Measurements from ENCODE around the gene ZC3H4.

Gene ZC3H4

DNA sequence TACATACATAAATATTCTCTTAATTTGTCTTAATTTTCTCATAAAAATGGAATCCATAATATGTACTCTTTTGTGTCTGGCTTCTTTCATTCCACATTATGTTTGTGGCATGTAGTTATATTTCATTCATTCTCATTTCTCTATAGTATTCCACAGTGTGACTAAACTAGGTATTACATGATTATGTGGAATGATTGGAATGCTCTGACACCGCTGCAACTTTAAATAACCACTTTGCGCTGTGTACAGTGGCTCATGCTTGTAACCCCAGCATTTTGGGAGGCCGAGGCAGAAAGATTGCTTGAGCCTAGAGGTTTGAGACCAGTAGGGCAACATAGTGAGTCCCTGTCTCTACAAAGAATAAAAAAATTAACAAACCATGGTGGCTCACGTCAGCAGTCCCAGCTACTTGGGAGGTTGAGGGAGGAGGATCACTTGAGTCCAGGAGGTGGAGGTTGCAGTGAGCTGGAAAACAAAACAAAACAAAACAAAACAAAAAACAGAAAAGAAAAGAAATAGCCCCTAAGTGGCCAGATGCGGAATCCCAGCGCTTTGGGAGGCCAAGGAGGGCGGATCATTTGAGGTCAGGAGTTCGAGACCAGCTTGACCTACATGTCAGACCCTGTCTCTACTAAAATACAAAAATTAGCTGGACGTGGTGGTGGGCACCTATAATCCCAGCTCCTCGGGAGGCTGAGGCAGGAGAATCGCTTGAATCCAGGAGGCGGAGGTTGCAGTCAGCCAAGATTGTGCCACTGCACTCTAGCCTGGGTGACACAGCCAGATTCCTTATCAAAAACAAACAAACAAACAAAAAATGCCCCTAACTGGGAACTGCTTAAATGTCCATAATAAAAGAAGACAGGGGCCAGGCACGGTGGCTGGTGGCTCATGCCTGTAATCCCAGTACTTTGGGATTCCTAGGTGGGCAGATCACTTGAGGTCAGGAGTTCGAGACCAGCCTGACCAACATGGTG, 9.1 kb upstream of the ZC3H4 start:
- H3K9me3 Mint-ChIP-seq, result no peaks in the 10 kb centered on the region
- ATAC-seq (no peak), DNase-seq (no peak)
- no peaks in the 10 kb centered on the region for H3K4me1 Mint-ChIP-seq
- H3K27me3 Mint-ChIP-seq, result no peaks in the 10 kb centered on the region
- H3K27ac Mint-ChIP-seq, result no peak overlapping the region
- H3K4me3 Mint-ChIP-seq, result no peak overlapping the region

- no peak for DNase-seq
- Mint-ChIP-seq H3K4me3 (no peak overlapping the region), H3K9me3 (no peaks in the 10 kb centered on the region), H3K4me1 (no peaks in the 10 kb centered on the region), H3K27ac (peak overlapping the region in 1 of 2 donors; percentile 17), H3K27me3 (no peaks in the 10 kb centered on the region)
- ATAC-seq, result no peak
These were observed 7.0 kb upstream of the ZC3H4 start for GRCh38 chr19:47120470-47121067.

GRCh38 chr19:47113850-47114651, 475 bp upstream of the ZC3H4 start:
- H3K27me3 Mint-ChIP-seq, result no peaks in the 10 kb centered on the region
- H3K4me3 Mint-ChIP-seq, result peak overlapping the region; percentile 88 to 95
- DNase-seq (no peak), ATAC-seq (no peak)
- H3K4me1 Mint-ChIP-seq, result peaks cover 28% of the 10 kb centered on the region
- peak overlapping the region; percentile 99 for H3K27ac Mint-ChIP-seq
- H3K9me3 Mint-ChIP-seq, result no peaks in the 10 kb centered on the region

DNA sequence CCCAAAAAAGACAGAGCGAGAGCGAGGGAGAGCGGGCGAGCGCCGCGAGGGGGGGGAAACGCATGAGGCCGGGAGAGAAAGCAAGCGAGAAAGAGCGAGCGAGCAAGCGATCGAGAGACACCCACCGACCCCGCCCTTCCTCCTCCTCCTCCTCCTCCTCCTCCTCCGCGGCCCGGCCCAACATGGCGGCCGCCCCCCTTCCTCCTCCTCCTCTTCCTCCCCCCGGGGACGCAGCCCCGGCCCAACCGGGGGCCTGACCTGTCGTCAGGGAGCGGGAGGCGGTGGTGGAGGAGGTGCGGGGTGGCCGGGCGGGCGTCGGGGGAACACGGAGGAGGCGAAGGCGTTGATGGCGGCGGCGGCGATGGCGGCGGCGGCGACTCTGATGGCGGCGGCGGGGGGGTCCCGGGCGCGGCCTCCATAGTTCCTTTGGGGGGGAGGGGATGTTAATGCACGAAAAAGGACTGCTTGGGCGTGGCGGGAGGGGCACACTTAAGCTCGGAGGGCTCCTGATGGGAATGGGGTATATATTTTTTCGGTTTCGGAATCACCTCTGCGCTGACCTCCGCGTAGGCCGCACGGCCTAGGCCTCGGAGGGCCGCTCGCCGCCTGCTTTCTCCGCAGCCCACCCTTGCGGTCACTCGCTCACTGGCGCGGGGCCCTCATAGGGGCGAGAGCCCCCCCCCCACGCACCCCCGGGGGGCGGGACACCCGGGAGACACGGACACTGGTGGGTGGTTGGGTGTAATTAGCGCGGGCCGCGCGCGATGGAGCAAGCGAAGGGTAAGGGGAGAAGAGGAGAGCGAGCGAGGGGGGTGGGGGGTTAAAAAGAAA, 1.2 kb downstream of the ZC3H4 start:
- H3K4me3 Mint-ChIP-seq, result peak overlapping the region; percentile 88 to 95
- no peaks in the 10 kb centered on the region for H3K27me3 Mint-ChIP-seq
- no peaks in the 10 kb centered on the region for H3K9me3 Mint-ChIP-seq
- peaks cover 45% of the 10 kb centered on the region for H3K4me1 Mint-ChIP-seq
- peak overlapping the region; percentile 99 for H3K27ac Mint-ChIP-seq
- peak; percentile 86 for DNase-seq
- ATAC-seq, result peak; percentile 36

- no peak for DNase-seq
- H3K27me3 Mint-ChIP-seq, result no peaks in the 10 kb centered on the region
- no peaks in the 10 kb centered on the region for H3K9me3 Mint-ChIP-seq
- H3K27ac Mint-ChIP-seq, result peak overlapping the region; percentile 99
- no peak for ATAC-seq
- peaks cover 52% of the 10 kb centered on the region for H3K4me1 Mint-ChIP-seq
- peak overlapping the region; percentile 88 to 95 for H3K4me3 Mint-ChIP-seq
These were observed 1.9 kb downstream of the ZC3H4 start for GRCh38 chr19:47111682-47112165.

DNA sequence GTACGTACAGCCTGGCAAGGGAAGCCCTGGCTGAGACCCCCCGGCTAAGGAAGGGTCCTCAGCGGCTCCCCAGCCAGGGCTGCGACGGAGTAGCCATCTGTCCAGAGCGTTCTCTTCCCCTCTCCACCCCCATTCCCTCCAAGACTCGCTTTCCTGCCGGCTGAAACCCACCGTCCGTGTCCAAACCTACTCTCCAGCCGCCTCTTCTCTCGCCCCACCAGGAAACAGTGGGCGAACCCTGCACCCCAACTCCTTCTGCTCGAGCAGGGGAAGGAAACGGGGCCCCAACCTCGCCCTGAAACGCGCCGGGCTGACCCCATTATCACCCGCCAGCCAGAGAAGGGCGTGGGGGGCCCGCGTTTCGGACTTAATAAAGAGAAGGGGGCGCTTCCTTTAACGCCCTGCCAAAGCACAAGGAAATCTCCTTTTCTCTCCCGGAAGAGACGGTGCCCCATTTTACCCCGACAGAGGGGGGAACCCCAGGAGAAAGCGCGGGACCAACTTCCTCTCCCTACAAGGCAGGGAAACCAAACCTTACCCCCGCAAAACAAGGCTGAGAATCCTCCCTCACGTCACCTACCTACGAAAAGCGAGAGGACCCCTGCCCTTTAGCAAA, 2.5 kb downstream of the ZC3H4 start:
- DNase-seq, result peak; percentile 50 to 75
- H3K4me1 Mint-ChIP-seq, result peaks cover 58% of the 10 kb centered on the region
- ATAC-seq, result no peak
- no peaks in the 10 kb centered on the region for H3K9me3 Mint-ChIP-seq
- H3K27me3 Mint-ChIP-seq, result no peaks in the 10 kb centered on the region
- H3K4me3 Mint-ChIP-seq, result peak overlapping the region; percentile 88 to 95
- H3K27ac Mint-ChIP-seq, result peak overlapping the region; percentile 99

- ATAC-seq (no peak), DNase-seq (peak; percentile 36 to 63)
- H3K9me3 Mint-ChIP-seq, result no peaks in the 10 kb centered on the region
- peaks cover 63% of the 10 kb centered on the region for H3K4me1 Mint-ChIP-seq
- H3K27me3 Mint-ChIP-seq, result no peaks in the 10 kb centered on the region
- peak overlapping the region; percentile 99 for H3K27ac Mint-ChIP-seq
- peak overlapping the region; percentile 88 to 95 for H3K4me3 Mint-ChIP-seq
These were observed 3.0 kb downstream of the ZC3H4 start for GRCh38 chr19:47110521-47111005.

GRCh38 chr19:47109541-47110375, 3.8 kb downstream of the ZC3H4 start:
- Mint-ChIP-seq H3K4me3 (peak overlapping the region; percentile 88 to 95), H3K4me1 (peaks cover 70% of the 10 kb centered on the region), H3K9me3 (no peaks in the 10 kb centered on the region), H3K27ac (peak overlapping the region; percentile 99), H3K27me3 (no peaks in the 10 kb centered on the region)
- DNase-seq, result peak; percentile 57 to 83
- ATAC-seq, result peak; percentile 8

DNA sequence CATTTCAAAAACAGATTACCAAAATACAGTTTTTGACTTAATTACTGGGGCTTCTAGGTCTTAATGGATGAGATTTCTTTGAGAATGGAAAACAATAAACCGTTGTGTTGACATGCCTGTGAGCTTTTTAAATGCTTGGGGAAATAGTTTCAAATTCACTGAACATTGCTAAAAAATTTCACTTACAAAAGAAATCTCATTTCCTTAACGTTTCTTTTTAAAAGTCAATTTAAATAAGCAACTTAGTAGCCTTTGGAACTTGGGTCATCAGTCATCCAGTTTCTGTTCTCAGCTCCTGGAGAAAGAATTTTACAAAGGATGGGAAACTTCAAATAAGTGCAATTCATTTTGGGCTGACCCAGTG, 4.4 kb downstream of the ZC3H4 start:
- Mint-ChIP-seq H3K27me3 (no peaks in the 10 kb centered on the region), H3K27ac (peak overlapping the region; percentile 99)
- no peak for ATAC-seq

GRCh38 chr19:47107953-47108746, 5.4 kb downstream of the ZC3H4 start:
- ATAC-seq (no peak), DNase-seq (no peak)
- Mint-ChIP-seq H3K27ac (peak overlapping the region; percentile 85 to 89), H3K27me3 (no peaks in the 10 kb centered on the region), H3K9me3 (no peaks in the 10 kb centered on the region), H3K4me3 (peak overlapping the region; percentile 88 to 95), H3K4me1 (peaks cover 64% of the 10 kb centered on the region)

More for the DNA sequence above, 4.4 kb downstream of the ZC3H4 start:
- Mint-ChIP-seq H3K4me1 (peaks cover 71% of the 10 kb centered on the region), H3K4me3 (peak overlapping the region; percentile 88 to 95), H3K9me3 (no peaks in the 10 kb centered on the region)
- no peak for DNase-seq

DNA sequence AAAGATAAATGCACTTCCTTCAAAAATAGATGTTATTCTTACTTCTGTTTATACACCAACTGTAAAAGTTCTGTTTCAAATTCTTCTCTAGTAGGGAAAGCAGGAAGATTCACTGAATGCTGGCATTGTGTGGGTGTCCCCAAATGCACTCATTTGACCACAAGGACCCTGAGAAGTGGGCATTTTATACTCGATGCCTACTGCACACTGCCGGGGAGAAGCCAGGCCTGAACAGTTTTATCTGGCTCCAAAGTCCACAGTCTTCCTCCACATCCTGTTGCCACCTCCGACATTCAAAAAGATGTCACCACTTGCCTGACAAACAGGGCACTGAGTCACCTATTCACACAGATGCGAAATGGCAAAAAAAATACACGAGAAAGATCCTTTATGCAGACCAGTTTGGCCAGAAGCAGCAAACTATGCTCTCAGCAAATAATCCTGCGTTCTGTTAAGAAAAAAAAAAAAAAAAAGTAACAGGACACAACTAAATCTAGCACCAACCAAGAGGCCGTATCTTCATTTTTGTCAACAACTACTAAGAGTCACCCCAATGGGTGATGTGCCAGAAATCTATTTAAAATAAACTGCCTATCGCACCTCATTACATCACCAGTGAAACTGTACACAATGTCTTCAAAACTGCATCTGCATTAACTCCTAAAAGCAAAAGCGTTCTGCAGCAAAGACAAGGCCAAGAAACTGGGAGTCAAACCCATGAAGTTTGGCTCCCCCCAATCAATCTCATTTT, 6.2 kb downstream of the ZC3H4 start:
- Mint-ChIP-seq H3K27me3 (no peaks in the 10 kb centered on the region), H3K4me1 (peaks cover 70% of the 10 kb centered on the region), H3K27ac (peak overlapping the region; percentile 37 to 85), H3K9me3 (no peaks in the 10 kb centered on the region), H3K4me3 (peak overlapping the region; percentile 88 to 95)
- DNase-seq (peak; percentile 23 to 52), ATAC-seq (peak; percentile 53)

DNA sequence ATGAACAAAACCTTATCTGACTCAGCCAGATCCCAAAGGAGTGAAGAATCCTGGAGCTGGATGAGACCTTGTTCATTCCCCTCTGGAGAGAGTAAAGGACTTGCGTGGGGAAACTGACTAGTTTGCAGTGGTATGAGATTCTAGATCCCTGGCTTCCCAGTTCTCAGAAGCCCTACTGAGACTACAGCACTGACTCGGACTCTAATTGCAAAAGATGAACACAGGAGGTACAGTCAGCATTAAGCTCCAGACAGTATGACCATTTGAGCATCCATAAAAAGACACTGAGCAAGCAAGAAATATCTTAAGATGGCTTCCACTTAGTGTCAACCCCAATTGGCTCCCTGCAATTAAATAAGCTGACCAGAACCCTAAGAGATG, 6.8 kb downstream of the ZC3H4 start:
- Mint-ChIP-seq H3K27ac (peak overlapping the region; percentile 48 to 85), H3K27me3 (no peaks in the 10 kb centered on the region), H3K4me3 (peak overlapping the region; percentile 88 to 95), H3K4me1 (peaks cover 76% of the 10 kb centered on the region), H3K9me3 (no peaks in the 10 kb centered on the region)
- ATAC-seq (no peak), DNase-seq (no peak)

Measured in stimulated activated naive CD8-positive, alpha-beta T cell treated with anti-CD3 and anti-CD28 coated beads, Interleukin-15, amount 100 ng/mL, for 72 hours (primary cell).